ENCODE measurements around the gene CD200R1L.
"Not testable (repeated sequence)": the region's sequence is repeated elsewhere in the genome, so short reads cannot be mapped to it uniquely, and the experiment has no call there.

Gene CD200R1L, protein sequence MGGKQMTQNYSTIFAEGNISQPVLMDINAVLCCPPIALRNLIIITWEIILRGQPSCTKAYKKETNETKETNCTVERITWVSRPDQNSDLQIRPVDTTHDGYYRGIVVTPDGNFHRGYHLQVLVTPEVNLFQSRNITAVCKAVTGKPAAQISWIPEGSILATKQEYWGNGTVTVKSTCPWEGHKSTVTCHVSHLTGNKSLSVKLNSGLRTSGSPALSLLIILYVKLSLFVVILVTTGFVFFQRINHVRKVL

DNA sequence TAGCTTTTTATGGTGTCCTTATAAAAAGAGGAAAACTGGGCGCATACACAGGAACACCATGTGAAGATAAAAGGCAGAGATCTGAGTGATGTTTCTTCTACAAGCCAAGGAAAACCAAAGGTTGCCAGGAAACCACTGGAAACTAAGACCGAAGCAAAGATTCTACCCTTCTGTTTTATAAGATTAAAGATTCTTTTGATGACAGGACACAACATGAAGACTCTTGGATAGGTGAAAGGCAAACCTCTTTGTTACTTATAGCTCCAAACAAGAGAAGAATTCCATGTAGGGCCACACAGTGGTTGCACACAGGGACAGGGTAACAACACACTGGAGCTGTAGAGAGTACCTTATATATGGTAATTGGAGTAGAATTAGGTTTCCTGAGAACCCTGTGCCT is at the start of gene CD200R1L:
CD200R1L (minus strand) TSS at position 101 of the 400 bp plus-strand sequence. CDS start 17,497 bp downstream, outside the sequence.
- DNase-seq (ENCODE audit: low read depth), result no peak

DNA sequence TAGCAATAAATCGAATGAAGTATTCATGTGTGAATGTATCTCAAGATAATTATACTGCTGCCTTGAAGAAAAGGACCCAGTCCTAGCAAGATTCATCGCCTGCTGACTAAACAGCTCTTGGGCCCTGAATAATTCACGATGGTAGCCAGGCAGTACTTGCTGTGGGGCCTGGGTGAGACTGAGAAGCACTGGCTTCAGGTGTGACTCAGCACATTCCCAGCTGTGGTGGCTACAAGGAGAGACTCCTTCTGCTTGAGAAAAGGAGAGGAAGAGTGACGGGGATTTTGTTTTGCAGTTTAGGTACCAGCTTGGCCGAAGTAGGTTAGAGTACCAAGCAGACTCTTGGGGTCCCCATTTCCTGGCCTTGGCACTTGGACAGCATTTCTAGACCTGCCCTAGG is 47.6 kb upstream of the CD200R1L start:
- no peak for DNase-seq (ENCODE audit: low read depth)

DNA sequence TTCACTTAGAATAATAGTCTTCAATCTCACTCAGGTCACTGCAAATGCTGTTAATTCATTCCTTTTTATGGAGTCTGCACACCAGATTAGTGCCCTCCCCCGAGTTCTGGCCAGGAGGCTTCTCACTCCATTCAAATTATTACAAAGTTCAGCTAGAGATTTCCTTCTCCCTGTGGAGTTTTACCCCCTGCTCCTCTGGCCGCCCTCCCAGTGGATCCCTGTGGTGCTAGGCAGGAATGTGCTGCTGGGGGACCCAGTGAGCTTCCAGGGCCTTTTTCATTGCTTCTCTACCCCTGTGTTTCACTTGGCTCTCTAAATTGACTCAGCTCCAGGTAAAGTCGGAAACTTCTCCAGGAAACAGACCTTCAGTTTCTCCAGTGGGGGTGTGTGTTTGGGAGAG is 42.7 kb upstream of the CD200R1L start:
- no peak for DNase-seq (ENCODE audit: low read depth)

DNA sequence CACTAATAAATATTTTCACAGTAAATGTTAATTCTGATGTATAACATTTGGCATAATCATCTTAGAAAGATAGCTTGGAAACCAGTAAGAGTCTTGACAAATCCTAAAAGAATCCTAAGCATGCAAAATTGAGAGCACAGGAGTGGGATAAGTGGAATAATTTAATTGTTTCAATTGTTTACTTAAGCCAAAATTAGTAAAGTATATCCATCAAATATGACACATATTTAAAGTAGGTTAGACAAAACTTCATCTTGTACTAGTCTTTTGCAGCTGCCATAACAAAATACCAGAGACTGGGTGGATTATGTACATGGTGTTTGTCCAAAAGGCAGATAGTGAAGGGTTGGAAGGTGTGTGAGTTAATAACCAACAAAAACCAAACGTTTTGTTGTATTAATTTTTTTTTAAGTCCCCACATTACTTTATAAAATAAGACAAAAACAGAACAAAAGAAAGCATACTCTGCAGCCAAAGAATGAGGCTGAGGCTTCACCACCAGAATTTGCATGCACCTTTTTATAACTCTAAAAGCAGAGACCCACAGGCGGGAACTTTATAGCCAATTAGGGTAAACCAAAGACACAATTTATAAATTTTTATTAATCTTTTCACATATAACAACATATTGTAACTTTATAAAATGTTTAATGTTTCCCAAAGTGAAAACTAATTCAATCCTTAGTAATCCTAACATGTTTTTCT is 41.9 kb upstream of the CD200R1L start:
- no peak for DNase-seq (ENCODE audit: low read depth)

DNA sequence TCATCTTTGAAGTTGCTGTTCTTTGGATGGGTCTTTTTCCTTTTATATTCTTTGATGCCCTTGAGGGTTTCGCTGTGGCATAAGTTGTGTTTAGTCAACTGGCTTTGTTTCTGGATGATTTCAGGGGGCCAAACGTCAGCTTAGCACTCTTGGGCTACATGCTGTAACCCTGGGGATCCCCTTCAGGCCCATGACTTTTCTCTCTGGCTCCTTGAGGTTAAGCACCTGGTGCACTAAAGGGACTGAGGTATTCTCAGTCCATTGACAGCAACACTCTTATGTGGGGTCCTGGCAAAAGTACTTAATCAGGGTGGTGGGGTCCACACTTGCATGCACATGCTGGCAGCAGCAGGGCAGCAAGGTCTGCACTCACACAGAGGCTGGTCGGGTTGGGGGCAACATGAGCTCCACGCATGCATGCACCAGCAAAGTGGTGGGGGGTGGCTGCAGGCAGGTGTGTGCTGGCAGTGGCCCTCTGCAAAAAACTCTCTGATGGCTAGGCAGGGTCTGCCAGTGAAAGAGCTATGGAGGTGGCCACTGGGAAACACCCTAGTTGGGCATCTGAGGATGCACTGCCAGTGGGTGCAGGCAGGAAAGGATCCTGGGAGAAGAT is 38.1 kb upstream of the CD200R1L start:
- DNase-seq (ENCODE audit: low read depth), result no peak

DNA sequence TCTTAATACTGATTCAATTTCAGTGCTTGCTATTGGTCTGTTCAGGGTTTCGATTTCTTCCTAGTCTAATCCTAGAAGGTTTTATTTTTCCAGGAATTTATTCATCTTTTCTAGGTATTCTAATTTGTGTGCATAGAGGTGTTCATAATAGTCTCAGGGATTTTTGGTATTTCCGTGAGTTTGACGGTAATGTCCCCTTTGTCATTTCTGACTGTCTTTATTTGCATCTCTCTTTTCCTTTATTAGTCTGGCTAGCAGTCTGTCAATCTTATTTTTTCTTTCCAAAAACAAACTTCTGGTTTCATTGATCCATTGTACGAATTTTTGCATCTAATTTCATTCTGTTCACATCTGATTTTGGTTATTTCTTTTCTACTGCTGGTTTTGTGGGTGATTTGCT is 35.2 kb upstream of the CD200R1L start:
- no peak for DNase-seq (ENCODE audit: low read depth)

DNA sequence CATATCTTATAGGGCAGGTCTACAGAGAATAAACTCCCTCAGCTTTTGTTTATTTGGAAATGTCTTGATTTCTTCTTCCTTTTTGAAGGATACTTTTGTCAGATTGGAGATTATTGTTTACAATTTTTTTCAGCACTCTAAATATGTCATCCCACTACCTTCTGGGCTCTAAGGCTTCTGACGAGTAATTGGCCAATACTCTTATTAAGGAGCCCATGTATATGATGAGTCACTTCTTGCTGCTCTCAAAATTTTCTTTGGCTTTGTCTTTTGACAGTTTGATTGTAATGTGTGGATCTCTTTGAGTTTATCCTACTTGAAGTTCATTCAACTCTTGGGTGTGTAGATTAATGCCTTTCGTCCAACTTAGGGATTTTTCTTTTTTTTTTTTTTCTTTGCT is 28.9 kb upstream of the CD200R1L start:
- DNase-seq (ENCODE audit: low read depth), result no peak

DNA sequence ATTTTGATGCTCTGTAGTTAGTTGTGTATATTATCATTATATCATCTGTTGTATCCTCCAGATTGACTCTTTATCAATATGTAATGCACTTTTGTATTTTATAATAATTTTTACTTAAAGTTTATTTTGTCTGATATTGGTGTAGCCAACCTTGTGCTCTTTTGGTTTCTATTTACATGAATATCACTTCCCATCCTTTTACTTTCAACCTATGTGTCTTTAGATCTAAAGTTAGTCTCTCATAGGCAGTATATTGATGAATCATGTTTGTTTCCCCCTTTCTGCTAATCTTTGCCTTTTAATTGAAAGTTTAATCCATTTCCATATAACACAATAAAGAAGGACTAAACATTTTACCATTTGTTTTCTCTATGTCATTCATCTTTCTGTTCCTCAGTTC is 28.1 kb upstream of the CD200R1L start:
- DNase-seq (ENCODE audit: low read depth), result no peak

DNA sequence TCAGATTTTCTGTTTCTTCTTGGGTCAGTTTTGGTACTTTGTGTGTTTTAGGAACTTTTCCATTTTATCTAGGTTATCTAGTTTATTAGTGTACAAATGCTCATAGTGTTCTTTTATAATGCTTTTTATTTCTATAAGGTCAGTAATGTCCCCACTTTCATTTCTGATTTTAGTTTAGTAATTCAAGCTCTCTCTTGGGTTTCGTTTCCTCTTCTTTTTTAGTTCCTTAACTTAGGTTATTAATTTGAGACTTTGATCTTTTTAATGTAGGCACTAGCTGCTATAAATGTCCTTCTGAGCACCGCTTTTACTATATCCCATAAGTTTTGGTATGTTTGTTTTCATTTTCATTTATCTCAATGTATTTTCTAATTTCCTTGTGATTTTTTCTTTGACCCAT is 27.0 kb upstream of the CD200R1L start:
- no peak for DNase-seq (ENCODE audit: low read depth)

DNA sequence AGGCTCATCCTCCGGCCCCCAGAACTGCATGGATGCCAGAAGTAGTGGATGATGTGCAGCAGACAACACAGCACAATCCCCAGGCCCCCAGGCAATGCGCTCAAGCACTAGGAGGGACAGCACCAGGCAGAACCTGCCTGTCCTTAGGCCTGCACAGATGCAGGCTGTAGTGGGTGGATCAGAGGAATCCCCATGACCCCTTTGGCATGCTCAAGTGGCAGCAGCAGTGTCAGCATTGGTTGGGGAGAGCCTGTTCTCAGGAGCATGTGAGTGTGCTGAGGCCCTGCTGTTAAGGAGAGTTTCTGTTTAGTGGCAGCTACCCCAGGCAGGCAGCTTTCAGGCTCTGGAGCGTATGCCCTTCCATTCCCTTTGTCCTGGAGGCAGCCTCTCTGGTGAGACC is 25.1 kb upstream of the CD200R1L start:
- DNase-seq (ENCODE audit: low read depth), result no peak

DNA sequence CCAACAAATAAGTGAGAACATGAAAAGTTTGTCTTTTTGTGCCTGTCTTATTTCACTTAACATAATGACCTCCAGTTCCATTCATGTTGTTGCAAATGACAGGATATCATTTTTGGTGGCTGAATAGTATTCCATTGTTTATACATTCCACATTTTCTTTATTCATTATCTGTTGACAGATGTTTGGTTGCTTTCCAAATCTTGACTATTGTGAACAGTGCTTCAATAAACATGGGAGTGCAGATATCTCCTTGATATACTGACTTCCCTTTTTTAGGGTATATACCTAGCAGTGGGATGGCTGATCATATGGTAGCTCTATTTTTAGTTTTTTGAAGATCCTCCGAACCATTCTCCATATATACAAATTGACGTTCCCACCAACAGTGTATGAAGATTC is 19.1 kb upstream of the CD200R1L start:
- DNase-seq (ENCODE audit: low read depth), result no peak

DNA sequence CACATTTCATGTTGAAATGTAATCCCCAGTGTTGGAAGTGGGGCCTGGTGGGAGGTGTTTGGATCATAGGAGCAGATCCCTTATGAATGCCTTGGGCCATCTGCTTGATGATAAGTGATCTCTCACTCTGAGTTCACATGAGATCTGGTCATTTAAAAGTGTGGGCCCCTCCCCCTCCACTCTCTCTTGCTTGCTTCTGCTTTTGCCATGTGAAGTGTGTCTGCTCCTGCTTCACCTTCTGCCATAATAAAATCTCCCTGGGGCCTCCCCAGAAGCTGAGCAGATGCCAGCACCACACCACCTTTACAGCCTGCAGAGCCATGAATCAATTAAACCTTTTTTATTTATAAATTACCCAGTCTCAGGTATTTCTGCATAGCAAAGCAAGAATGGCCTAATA is 14.2 kb upstream of the CD200R1L start:
- no peak for DNase-seq (ENCODE audit: low read depth)

DNA sequence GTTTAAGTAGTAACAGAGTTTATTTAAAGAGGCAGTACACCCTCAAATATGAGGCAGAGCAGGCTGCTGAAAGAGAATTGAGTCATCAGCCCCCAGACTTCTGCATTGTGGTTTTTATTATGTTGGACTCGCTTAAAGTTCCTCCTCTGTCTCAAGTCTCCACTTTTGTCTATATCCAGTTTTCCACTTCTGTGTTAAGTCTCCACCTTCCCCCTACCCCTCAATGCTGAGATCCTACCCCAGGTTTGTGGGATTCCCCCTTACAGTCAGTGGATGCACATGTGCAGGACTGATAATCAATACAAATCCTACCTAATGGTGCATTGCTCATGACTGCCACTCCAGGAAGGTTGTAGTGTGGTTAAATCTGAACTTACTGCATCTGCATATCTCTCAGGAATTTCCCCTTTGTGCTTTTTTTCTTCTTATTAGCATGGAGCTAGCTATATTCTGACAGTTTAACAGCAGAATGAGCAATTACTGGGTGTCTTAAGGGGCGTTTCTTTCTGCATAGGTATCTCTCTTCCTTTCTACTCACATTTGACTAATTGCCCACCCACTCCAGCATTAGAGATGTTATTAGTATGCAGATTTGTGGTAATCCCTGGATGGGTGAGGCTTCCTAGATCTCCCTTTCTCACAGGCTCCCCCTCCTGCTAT is 11.9 kb upstream of the CD200R1L start:
- DNase-seq (ENCODE audit: low read depth), result no peak

DNA sequence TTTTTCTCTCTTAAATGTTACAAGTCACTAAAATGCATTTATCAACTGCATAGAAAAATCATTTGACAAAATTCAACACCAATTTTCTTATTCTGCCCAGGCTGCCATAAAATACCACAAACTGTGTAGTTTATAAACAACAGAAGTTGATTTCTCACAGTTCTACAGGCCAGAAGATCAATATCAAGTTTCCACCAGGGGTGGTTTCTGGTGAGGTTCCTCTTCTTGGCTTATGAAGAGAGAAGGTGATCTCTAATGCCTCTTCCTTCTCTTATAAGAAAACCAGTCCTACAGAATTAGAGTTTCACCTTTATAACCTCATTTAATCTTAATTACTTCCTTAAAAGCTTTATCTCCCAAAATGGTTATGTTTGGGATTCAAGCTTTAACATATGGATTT is 10.9 kb upstream of the CD200R1L start:
- DNase-seq (ENCODE audit: low read depth), result no peak

DNA sequence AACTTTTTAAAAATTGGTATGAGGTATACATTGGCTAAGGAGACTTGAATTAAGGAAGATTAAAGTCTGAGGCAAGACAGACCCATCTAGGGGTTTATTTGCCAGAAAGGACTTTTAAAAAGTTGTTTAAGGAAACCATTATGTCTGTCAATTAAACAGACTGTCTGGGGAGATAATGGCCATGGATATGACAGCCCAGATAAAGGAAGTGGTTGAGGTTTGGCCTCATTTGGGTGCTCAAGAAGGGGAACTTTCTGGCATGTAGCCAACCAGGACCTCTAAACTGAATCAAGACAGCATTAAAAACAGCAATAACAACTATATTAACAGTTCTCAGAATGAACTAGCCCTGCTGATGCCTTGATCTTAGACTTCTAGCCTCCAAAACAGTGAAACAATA is 9.9 kb upstream of the CD200R1L start:
- DNase-seq (ENCODE audit: low read depth), result no peak

DNA sequence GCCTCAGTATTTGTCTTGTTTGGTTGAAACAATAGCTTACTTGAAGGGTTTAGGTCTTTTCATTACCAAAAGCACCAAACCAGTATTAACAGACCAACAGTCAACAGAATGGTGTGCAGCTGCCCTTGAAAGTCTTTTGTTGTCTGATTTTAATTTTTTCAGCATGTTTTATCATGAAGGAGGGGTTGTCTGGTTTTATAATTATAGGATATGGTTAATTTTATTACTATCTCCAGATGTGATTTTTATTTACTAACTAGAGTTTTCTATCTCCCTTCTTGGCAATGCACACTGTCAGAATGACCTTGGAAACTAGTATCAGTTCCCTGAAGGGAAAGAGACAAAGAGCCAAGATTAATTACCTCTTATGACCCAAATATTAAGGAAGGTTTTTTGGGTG is 9.2 kb upstream of the CD200R1L start:
- no peak for DNase-seq (ENCODE audit: low read depth)

DNA sequence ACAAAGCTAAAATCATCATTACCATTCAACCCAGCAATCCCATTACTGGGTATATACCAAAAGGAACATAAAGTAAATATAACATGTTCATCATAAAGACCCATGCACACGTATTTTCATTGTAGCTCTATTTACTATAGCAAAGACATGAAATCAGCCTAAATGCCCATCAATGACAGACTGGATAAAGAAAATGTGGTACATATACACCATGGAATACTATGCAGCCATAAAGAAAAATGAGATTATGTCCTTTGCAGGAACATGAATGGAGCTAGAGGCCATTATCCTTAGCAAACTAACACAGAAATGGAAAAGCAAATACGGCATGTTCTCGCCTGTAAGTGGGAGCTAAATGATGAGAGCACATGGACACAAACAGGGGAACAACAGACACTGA is 8.4 kb upstream of the CD200R1L start:
- DNase-seq (ENCODE audit: low read depth), result not testable (repeated sequence)

DNA sequence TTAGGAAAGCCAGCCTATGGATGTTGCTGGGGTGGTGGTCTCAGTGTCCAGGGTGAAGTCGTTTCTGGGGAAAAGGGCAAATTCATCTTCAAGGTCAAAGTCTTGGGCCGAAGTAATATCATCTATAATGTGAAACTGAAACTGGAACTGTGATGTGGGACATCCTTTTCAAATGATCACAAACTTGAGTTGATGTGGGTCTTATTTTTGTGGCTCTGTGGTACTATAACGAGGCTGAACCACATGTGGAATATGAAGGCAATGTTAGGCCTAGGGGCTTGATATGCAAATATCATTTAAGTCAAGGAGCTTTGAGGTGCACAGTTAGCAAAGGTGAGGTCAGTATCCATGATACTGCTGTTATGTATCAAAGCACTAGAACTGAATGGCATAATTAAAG is 1.5 kb upstream of the CD200R1L start:
- no peak for DNase-seq (ENCODE audit: low read depth)

DNA sequence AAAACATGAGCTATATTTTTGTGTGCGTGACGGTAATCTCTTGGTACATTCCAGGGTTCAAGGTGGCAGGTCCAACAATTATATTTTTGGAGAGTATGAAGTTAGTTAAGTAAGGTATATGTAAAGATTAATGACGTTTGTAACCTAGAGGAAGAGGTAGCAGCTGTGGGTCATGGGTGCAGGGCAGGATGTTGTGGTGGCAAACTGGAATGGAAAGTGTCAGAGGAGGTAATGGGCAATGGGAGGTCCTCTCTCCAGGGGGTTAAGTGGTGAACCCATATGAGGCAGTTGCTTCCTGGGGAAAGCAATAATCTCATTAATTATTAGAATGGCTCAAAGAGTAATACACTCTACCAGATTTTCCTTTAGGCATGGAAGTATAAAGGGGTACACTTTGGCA is 1.0 kb upstream of the CD200R1L start:
- DNase-seq (ENCODE audit: low read depth), result no peak

DNA sequence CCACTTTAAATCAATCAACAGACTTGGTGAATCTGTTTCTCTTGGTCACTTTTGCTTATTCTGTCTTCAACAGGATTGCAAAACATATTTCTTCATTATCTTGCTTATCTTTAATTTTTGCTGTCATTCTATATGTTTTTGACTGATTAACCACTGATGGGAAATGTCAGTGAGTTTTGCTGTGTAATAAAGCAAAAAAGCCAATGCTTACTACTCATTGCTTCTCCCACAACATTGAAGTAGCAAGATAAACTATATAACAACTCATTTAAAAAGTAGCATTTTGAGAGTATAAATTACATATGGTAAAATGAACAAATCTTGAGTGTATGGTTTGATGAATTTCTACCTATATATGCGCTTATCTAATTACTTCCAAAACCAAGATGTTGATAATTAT is 892 bp downstream of the CD200R1L start:
- DNase-seq (ENCODE audit: low read depth), result no peak

DNA sequence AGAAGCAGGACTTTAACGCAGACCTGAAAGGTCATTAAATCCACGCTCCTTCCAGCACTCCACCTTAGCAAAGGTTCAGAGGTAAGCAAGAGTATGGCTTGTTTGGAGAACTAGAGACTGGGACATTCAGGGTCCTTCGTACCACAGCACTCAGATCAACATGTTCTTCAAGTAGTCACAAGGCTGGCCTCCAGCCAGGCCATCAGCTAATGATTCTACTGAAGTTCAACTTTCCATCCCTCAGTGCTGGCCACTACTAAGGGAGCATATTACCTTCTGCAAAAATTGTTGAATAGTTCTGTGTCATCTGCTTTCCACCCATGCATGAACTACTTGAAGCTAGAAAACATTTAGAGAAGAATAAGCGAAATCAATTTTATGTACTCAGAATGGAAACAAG is 17.6 kb downstream of the CD200R1L start:
- no peak for DNase-seq (ENCODE audit: low read depth)

DNA sequence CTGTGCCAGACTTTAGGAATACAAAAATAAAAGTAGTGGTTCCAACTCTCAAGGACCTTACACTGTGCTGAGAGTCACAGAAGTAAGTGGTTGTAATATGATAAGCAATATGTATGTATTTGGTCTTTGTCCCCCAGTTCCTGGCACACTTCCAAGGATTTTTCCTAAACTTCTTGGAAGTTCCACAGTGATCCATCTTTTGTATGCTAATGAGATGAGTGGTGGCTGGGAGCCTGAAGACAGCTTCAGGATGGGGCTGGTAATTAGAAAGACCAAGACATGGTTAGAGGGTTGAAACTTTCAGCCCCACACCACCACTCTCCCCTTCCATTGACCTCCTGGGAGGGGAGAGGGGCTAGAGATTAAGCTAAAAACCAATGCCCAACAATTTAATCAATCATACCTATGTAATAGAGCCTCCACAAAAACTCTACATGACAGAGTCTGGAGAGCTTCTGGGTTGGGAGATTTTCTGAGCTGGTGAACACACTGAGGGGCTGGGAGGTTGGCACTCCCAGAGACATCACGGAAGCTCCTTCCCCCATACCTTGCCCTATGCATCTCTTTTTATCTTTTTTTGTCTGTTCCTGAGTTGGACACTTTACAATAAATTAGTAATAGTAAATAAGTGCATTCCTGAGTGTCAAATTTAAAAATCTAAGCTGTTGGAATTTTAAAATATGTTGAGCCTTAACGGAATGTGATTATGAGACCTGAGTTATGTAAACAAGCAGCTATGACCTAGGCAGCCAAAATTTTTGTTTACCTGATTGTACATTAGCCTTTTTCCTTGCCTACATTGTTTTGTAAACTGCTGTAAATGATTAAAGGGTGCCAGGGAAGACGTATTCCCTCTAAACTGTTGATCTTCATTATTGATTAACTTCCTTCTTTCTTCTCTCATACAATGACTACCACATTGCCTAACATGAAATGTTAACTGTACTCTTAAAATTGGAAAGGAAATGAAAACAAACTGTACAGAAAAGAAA is 24.3 kb downstream of the CD200R1L start:
- no peak for DNase-seq (ENCODE audit: low read depth)

Measured in stimulated activated CD8-positive, alpha-beta memory T cell treated with anti-CD3 and anti-CD28 coated beads, Interleukin-15, amount 100 ng/mL, for 24 hours (primary cell).